CD1c-positive myeloid dendritic cell (primary cell): Measurements from ENCODE around the gene PHLPP2.
"Not testable (repeated sequence)": the region's sequence is repeated elsewhere in the genome, so short reads cannot be mapped to it uniquely, and the experiment has no call there.

ENCODE experiments used
- DNase-seq: peaks from one replicate; pipeline ENCODE4 v3.0.0-alpha.2; 2016; ENCODE audit errors: extremely low spot score

The PHLPP2 gene

DNA sequence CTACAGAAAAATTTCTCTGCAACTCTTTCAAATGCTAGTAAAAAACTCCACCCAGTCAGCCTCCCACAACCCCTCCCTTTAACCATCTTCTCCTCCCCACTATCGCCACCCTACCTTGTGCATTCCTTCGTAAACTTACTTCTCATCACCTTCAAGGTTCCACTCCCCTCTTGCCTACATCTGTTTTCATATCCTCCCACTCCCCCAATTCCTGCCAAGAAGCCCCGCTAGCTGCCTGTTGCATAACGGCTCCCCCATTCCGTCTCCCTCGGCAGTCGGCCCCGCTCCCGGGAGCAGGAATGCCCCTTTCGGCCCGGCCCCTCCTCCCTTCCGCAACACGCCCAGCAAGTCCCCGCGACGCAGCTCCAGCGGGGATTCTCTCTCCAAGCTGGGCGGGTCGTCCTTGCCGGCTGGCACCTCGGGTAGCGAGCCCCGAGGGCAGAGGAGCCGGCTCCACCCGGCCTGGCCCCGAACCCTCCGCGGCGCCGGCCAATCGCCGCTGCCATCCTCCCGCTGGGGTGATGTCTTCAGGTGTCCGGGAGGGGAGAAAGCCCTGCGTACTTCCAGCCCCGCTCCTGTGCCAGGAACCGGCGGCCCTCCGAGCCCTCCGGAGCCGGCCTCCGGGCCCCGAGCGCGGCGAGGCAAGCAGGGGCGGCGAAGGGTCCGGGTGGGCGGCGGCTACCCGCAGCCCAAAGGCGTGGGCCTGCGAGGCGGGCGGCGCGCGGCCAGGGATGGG is 1.5 kb downstream of the PHLPP2 start:
- peak; percentile 44 for DNase-seq

DNA sequence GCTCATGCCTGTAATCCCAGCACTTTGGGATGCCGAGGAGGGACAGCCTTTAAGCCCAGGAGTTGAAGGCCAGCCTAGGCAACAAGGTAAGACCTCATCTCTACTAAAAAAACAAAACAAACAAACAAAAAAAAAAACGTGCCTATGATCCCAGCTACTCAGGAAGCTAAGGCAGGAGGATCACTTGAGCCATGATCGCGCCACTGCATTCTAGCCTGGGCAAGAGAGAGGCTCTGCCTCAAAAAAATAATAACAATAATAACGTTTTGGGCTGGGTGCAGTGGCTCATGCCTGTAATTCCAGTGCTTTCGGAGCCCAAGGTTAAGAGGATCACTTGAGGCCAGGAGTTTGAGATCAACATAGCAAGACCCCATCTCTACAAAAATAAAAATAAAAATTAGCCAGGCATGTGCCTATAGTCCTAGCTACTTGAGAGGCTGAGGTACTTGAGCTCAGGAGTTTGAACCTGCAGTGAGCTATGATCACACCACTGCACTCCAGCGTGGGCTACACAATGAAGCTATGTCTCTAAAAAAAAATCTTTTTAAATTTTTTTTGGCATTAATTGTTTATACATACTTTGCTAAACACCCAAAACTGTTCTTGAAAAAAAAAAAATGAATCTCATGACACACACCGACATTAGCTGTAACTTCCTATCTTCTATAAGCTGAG is 3.3 kb downstream of the PHLPP2 start:
- DNase-seq, result no peak

DNA sequence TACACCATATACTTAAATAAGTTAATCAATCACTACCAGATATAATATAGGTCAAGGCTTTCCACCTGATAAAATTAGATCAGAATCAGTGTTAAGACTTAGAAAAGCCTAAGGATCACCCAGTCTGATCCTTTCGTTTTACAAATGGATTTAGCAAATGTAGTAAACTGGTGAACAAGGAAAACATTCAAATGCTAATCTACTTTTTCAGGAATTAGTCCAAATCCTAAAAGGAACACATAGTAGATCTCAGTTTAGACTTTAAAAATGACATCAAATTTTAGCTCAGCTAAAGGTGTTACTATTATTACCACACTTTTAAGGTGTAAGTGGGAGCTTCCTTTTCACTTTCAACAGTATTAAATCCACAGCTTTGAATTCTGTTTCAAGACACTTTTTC is 12.0 kb downstream of the PHLPP2 start:
- DNase-seq, result no peak

DNA sequence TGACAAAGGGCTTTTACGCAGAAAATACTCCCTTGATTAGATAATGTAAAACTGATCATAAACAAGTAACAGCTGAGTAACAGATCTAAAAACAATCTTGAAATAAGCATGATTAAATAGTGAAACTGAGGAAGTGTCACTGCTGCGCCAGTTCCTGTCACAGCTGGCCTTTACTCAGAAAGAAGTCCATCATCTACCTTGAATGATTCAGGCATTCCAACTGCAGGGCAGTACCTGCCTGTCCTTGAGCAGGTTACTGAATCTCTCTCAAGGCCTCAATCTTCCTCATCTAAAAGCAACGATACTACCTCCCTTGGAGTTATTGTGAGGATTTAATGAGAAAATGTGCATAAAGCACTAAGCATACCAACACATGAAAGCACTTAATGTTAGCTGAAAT is 12.7 kb downstream of the PHLPP2 start:
- DNase-seq, result no peak

DNA sequence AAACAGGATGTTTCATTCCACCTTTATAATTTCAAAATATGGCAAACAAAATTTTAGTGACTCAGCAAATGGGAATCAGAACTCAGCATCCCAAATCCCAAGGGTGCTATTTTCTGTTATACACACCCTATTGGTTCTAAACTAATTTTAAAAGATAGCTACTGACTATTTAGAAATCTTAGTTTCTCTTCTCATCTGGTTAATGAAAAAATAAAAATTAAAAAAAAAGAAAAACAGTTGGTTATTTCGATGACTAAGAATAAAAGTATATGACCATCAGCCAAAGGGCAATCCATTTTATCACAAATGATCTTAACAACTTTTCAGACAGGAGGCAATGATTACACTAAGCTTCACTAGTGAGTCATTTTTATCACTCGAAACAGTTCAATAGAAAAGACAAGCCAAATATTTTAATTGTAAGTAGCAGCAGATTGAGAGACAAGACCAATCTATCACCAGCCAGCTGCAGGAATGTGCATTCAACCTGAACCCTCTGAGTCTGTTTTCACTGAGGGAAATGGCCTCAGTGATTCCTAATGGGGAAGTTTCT is 15.2 kb downstream of the PHLPP2 start:
- no peak for DNase-seq

DNA sequence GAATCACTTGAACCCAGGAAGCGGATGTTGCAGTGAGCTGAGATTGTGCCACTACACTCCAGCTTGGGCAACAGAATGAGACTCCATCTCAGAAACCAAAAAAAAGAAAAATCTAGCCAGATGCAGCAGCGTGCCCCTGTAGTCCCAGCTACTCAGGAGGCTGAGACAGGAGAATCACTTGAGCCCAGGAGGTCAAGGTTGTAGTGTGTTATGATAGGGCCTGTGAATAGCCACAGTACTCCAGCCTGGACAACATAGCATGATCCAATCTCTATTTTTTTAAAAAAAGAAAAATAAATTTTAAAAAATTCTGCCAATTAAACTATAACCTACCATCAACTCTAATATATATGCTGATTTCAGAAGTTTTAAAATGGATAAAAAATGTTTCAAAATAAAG is 15.8 kb downstream of the PHLPP2 start:
- no peak for DNase-seq

DNA sequence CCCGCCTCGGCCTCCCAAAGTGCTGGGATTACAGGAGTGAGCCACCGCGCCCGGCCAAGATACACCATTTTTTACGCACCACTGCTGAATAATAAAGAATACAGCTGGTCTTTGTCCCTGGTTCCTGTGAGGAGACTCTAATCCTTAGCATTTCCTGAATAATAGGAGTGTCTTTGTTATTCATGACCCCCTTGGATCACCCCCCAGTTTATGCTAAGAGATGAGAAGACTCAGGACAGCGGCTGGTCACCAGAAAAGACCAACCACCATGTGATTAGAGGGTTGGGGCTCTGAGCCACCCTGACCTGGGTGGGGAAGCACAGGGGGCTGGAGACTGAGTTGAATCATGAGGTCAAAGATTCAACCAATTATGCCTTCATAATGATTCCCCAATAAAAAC is 17.3 kb downstream of the PHLPP2 start:
- no peak for DNase-seq

DNA sequence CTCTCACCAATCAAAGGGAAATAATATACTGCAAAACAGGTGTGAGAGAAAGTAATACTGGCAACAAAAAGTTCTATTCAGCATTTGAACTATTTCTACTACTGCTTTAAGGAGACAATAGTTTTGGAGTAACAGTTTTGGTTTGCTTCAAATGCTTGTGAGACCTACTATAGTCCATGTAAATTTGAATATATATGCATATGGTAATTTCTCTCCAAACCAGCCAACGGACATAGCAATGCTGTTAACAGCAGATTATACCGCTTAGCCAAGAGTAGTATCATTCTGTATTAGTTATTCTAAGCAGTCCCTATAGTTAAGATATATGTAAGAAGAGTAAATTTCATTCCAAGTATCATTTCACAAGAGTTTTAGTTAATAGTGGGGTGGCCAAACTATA is 18.5 kb downstream of the PHLPP2 start:
- DNase-seq, result no peak

DNA sequence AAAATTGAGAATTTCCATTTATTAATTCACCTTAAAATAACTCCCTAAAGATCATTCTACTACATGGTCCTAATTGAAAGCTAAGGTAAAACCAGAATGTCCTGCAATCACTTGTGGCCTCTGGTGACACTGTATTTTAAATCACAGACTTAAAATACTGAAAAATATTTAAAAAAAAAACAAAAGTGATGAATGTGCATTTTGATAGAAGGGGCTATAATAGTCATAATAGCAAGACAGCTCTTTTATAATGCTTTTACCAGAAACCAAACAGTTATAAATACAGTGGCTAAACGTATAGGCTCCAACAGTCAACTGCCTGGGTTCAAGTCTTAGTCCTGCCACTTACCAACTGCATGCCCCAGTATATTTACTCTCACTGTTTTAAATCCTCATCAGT is 21.2 kb downstream of the PHLPP2 start:
- no peak for DNase-seq

DNA sequence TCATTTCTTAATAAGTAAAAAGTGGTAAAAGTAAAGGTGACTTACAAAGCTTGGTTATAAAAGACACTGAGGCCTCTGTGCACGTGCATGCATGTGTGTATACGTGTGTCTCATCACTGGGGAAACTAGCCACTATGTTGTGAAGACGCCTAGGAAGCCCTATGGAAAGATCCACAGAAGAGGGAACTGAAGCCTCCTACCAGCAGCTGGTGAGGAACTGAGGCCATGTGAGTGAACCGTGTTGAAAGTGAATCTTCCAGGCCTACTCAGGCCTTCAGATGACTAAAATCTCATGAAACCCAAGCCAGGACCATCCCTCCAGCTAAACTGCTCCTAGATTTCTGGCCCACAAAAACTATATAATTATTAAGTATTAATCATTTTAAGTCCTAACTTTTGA is 23.7 kb downstream of the PHLPP2 start:
- peak; percentile 64 for DNase-seq

DNA sequence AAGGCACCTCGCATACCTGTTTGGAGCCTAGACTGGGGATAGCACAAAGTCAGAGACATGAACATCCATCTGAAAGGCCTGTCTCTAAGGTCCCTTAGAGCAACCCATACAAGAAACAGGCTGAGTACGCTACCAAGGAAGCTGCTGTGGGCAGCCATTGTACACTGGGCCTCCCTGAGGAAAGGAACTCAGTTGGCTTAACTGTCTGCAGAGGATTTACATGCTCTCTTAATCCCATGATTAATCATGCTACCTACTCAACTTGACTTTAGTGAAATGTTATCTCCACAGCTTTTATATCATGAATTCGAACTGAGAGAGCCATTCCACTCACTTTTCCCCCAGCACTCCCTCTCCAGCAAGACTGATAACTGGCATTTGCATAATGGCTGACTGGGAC is 26.0 kb downstream of the PHLPP2 start:
- DNase-seq, result no peak

DNA sequence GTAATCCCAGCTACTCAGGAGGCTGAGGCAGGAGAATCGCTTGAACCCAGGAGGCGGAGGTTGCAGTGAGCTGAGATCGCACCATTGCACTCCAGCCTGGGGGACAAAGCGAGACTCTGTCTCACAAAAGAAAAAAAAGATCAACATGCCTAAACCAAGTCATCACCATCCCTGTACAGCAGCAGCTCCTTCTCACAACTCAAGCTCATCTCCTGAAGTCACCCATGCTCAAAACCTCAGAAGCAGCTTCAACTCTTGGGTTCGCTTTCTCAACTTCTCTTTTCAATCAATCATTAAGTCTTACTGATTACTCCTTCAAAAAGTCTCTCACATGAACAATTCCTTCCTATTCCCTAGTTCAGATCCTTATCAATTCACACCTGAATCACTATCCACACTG is 31.3 kb downstream of the PHLPP2 start:
- DNase-seq, result no peak

DNA sequence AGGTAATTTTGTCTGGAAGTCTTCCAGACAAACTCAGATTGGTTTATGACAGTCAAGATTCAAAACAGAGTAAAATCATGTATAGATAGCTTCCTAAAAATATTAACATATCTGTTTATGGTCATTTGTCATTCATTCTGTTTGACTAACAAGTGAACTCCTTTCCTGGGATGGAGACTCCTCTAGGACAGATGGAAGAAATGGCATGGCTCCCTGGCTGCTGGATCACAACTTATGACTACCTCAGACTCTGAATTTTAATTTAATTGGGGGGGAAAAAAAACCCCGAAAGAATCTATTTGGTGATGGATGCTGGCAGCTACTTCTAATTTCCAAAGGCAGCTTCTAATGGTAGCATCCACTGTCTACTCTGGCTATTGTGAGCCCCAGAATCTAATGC is 34.6 kb downstream of the PHLPP2 start:
- no peak for DNase-seq

DNA sequence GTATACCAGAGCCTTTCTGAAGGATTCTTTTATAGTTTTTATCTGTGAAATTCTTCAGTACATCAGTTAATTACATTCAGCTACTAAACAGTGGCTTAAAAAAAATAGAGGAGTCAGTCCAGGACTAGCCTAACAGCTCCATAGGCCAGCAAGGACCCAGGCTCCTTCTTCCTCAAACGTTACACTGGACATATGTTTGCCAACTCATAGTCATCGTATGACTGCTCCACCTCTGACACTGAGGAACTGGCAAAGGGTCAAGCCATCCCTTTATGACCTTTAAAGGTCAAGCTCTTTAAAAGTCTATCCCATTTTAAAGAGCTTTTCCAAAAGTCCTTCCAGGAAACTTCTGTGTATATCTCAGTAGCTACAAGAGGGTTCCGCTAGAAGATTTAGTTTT is 36.6 kb downstream of the PHLPP2 start:
- peak; percentile 3 for DNase-seq

DNA sequence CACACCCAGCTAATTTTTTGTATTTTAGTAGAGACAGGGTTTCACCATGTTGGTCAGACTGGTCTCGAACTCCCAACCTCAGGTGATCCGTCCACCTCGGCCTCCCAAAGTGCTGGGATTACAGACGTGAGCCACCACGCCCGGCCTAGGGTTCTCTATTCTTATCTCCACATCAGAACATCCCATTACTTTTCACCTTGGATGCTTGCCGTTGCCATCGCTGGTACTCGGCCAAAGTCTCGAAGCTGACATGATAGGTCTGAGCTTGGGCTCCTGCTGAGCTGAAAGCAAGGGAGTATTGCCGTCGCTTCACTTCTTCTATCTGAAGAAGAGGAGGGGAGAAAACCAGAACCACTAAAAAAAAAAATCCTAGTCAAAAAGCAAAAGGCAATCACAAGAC is 40.2 kb downstream of the PHLPP2 start:
- not testable (repeated sequence) for DNase-seq

DNA sequence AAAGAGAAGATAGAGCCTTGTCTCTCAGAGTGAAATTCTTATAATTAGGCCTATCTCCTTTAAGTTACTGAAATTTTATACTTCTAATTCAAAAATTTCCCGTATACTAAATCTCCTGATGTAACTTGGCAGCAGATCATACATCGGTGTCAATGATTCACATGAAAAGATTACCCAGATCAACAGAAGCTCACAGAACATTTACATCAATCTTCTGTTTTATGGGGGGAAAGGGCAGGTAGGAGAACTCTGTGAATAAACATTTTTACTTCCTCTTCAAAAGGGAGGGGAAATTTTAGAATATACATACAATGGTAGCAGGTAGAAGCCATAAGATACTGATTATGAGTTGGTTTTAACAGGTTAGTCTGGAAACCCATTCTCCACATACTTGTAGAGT is 43.1 kb downstream of the PHLPP2 start:
- DNase-seq, result no peak

DNA sequence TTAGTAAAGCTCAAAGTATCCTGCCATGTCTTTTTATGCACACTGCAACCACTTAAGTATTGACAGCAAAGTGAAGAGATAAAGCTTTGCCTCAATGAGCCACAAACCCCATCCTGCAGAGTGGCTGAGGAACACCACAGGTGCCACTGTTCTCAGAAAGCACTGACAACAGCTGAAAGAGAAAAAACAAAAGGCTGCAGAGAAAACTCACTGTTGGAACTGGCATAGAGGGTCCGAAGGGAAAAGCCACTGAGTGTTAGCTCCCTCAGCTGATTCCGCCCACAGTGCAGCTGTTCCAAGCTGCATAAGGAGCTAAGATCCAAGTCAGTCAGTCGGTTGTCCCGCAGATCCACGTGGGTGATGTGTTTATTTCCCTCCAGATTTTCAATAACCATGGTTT is 48.3 kb downstream of the PHLPP2 start:
- DNase-seq, result no peak

DNA sequence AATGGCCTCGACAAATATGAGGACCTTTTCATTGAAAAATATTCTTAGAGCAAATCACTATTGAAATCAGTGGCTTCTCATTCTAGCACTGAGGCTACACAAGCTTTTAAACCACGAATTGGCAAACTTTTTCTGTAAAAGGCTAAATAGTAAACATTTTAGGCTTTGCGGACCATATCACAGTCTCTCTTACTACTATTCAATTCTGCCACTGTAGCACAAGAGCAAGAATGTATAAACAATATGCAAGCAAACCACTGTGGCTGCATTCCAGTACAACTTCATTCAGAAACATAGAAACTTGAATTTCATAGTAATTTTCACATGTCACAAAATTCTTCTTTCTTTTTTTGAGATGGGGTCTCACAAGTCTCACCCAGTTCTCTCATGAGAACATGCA is 49.1 kb downstream of the PHLPP2 start:
- DNase-seq, result no peak

DNA sequence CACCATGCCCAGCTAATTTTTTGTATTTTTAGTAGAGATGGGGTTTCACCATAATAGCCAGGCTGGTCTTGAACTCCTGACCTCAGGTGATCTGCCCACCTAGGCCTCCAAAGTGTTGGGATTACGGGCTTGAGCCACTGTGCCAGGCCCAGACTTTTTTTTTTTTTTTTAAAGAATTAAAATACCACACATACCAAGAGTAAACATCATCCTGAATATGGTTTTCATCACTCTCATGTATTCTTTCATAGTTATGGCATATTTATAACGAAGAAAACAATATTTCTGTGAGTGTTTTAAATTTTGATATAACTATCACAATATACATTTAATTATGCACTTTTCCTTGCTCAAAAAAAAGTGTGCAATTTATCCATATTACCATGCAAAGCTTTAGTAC is 50.3 kb downstream of the PHLPP2 start:
- DNase-seq, result no peak

DNA sequence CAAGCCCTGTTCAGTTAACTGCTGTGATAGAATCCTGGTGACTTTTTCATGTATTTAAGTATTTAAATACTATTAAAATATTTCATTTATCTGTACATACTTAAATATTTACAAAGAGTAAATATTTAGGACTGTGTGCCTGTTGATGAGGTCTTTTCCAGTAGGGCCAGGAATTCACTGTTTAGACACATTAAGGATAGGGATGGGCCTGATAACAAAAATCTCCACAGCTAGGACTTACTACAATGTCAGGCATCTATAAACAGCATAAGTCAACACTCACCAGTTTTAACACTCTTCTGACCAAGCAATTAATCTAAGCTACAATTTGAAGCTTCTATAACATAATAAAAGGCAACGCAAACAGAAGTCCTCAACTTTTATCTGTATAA is 50.9 kb downstream of the PHLPP2 start:
- DNase-seq, result no peak

DNA sequence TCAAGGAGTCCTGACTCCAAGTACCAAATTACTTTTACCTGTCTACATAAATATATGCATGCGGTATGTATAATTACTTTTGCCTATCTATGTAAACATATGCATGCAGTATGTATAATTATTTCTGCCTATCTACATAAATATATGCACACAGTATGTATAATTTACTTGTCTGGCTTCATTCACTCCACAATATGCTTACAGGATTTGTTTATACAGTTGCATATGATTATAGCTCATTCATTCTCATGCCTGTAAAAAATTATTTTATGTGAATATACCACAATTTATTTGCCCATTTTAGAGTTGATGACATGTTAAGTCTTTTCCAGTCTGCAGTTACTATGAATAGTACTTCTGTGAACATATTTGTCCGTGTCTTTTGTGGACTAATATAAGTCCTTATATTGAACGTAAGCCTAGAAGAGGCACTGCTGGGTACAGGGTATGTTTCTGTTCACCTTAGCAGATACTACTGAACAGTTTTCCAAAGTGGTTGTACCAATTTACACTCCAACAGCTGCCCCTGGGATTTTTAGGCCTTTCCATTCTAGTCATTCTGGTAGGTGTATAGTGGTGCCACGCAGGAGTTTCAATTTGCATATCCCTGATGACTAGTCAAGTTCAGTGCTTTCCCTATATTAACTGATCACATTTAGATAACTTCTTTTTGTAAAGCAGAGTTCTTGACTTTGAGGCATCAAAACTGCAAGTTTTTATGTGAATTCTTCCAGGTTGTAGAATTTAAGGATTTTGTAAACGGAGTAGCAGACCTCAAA is 51.5 kb downstream of the PHLPP2 start:
- no peak for DNase-seq

DNA sequence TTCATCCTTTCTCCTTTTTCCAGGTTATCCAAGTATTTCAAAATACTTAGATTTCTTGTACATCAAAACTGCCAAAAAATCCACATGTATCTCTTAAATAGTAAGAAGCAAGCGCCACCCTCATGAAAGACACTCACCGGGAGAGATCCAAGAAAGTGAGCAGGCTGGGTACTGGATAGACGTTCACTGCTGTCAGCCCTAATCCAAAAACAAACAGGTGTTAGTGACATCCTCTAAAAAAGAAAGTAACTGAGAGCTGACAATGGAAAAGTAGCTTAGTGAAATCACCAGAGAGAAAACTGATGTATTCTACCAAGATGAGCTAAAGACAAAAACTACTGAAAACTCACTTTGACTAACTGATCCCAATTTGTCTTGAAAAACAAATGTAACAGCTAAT is 52.4 kb downstream of the PHLPP2 start:
- no peak for DNase-seq

DNA sequence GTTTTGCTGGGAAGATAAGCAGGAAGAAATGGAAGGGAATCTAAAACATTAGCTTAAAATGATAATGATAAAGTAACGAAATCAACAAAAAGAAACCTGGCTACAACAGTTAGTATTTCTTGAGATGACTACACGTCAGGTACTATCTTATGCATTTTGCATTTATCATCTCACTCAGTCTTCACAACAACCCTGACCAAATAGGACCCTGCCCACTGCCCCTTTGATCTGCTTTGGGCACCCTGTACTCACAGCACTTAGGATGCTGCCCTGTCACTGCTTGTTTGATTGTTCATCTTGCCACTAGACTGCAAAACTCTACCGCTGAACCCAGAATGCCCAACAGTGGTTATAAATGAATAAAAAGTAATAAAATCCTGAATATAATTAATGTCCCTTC is 53.3 kb downstream of the PHLPP2 start:
- DNase-seq, result no peak
